Measurements from ENCODE around the gene SCAF4. TPM values are rescaled to one million over a fixed set of nuclear protein-coding genes. Genes with fewer than 3 reads are reported as not detected.

Gene SCAF4
- total RNA-seq, 1 experiment from 2014 or later, result 52.8 TPM

DNA sequence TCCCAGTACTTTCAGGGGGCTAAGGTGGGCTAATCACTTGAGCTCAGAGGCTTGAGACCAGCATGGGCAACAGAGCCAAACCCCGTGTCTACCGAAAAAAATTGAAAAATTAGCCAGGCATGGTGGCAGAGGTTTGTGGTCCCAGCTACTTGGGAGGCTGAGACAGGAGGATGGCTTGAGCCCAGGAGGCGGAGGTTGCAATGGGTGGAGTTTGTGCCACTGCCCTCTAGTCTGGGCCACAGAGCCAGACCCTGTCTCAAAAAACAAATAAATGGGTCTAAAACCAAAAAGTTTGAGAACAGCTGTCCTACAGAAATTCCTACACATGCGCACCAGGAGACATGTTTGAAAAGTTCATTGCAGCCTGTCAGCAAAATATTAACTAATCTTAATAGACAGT is 5.5 kb downstream of the SCAF4 start:
- H3K4me1 ChIP-seq (ENCODE audit: low read length), result peaks cover 41% of the 10 kb centered on the region

GRCh38 chr21:31725202-31725839 is 6.6 kb downstream of the SCAF4 start:
- H4K20me1 ChIP-seq (ENCODE audit: insufficient read depth, low read depth, low read length), result peaks cover 79% of the 10 kb centered on the region
- peaks cover 50% of the 10 kb centered on the region for H3K4me1 ChIP-seq (ENCODE audit: low read length)
- H3K9me2 ChIP-seq (replicated peaks; ENCODE audit: insufficient read depth, low read length), result no peaks in the 10 kb centered on the region

More for the DNA sequence above, 5.5 kb downstream of the SCAF4 start:
- H3K9me3 ChIP-seq (ENCODE audit: low read length), result no peaks in the 10 kb centered on the region
- DNase-seq, result no peak
- H4K20me1 ChIP-seq (ENCODE audit: insufficient read depth, low read depth, low read length), result peaks cover 76% of the 10 kb centered on the region
- no peak overlapping the region for H3K9ac ChIP-seq (ENCODE audit: low read length)
- no peak overlapping the region for H3K27ac ChIP-seq (ENCODE audit: low read length)
- no peaks in the 10 kb centered on the region for H3K27me3 ChIP-seq (ENCODE audit: low read length)
- H3K36me3 ChIP-seq (ENCODE audit: insufficient read depth, low read length), result peaks cover 24% of the 10 kb centered on the region; the same call in 1 of the 2 replicates
- no peak overlapping the region for H3K4me2 ChIP-seq (ENCODE audit: low read depth, low read length, poor library complexity, severe bottlenecking)
- no peak overlapping the region for H3K4me3 ChIP-seq (ENCODE audit: low read length)
- H3K9me2 ChIP-seq (replicated peaks; ENCODE audit: insufficient read depth, low read length), result no peaks in the 10 kb centered on the region
- H3K79me2 ChIP-seq (ENCODE audit: low read length), result peaks cover 97% of the 10 kb centered on the region
- H2AFZ ChIP-seq (ENCODE audit: low read length), result no peak overlapping the region

DNA sequence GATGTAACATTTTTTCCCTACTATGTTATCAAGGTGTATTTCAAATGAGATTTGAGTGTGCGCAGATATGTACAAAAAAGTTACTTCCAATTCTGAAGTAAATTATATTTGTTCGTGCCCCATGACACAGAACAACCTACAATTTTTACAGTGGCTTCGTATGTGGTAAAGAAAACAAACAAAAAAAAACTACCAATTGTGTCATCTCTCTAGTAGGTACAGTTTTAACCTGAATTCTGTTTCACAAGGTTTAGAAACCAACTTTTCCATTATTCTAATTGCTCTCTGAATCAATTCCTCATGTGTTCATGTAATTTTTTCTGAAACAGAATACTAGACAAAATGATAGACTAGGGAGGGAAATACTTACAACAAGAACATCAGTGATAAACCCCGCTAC is 7.4 kb downstream of the SCAF4 start:
- peaks cover 97% of the 10 kb centered on the region for H3K79me2 ChIP-seq (ENCODE audit: low read length)
- peaks cover 24% of the 10 kb centered on the region; the same call in 1 of the 2 replicates for H3K36me3 ChIP-seq (ENCODE audit: insufficient read depth, low read length)
- H4K20me1 ChIP-seq (ENCODE audit: insufficient read depth, low read depth, low read length), result peaks cover 82% of the 10 kb centered on the region
- H3K27ac ChIP-seq (ENCODE audit: low read length), result no peak overlapping the region
- no peak for DNase-seq
- no peak overlapping the region for H3K4me3 ChIP-seq (ENCODE audit: low read length)
- H3K9me2 ChIP-seq (replicated peaks; ENCODE audit: insufficient read depth, low read length), result no peaks in the 10 kb centered on the region
- no peaks in the 10 kb centered on the region for H3K9me3 ChIP-seq (ENCODE audit: low read length)
- peaks cover 50% of the 10 kb centered on the region for H3K4me1 ChIP-seq (ENCODE audit: low read length)
- H3K4me2 ChIP-seq (ENCODE audit: low read depth, low read length, poor library complexity, severe bottlenecking), result no peak overlapping the region
- H3K9ac ChIP-seq (ENCODE audit: low read length), result no peak overlapping the region
- no peaks in the 10 kb centered on the region for H3K27me3 ChIP-seq (ENCODE audit: low read length)
- no peak overlapping the region for H2AFZ ChIP-seq (ENCODE audit: low read length)

More at GRCh38 chr21:31725202-31725839, 6.6 kb downstream of the SCAF4 start:
- Histone ChIP-seq H3K27ac (ENCODE audit: low read length) (no peak overlapping the region), H3K36me3 (ENCODE audit: insufficient read depth, low read length) (peaks cover 24% of the 10 kb centered on the region; the same call in 1 of the 2 replicates), H2AFZ (ENCODE audit: low read length) (no peak overlapping the region), H3K4me3 (ENCODE audit: low read length) (no peak overlapping the region), H3K9ac (ENCODE audit: low read length) (no peak overlapping the region), H3K79me2 (ENCODE audit: low read length) (peaks cover 97% of the 10 kb centered on the region), H3K4me2 (ENCODE audit: low read depth, low read length, poor library complexity, severe bottlenecking) (no peak overlapping the region), H3K9me3 (ENCODE audit: low read length) (no peaks in the 10 kb centered on the region), H3K27me3 (ENCODE audit: low read length) (no peaks in the 10 kb centered on the region)
- no peak for DNase-seq

DNA sequence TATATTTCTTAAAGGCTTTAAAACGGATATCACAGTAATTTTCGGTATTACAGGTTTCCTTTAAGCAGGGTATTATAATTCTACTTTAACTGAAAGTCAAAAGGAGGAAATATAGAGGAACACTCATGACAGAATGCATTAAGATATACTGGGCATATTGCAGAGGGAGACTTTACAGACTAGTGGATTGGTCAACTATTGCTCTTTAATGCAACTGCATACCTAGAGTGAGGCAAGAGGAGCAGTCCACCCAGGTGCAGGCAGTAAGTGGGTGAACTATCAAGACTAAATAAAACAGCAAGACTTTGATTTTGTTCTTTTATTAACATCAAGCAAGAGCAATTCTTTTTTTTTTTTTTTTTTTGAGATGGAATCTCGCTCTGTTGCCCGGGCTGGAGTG is 10.5 kb downstream of the SCAF4 start:
- Histone ChIP-seq H3K4me1 (ENCODE audit: low read length) (peaks cover 66% of the 10 kb centered on the region), H3K4me2 (ENCODE audit: low read depth, low read length, poor library complexity, severe bottlenecking) (no peak overlapping the region), H3K4me3 (ENCODE audit: low read length) (no peak overlapping the region), H2AFZ (ENCODE audit: low read length) (no peak overlapping the region), H3K9me2 (replicated peaks; ENCODE audit: insufficient read depth, low read length) (no peaks in the 10 kb centered on the region), H3K9ac (ENCODE audit: low read length) (no peak overlapping the region), H3K27me3 (ENCODE audit: low read length) (no peaks in the 10 kb centered on the region), H3K79me2 (ENCODE audit: low read length) (peaks cover 93% of the 10 kb centered on the region), H3K27ac (ENCODE audit: low read length) (peak overlapping the region; percentile 27; the same call in 1 of the 2 replicates), H3K36me3 (ENCODE audit: insufficient read depth, low read length) (peaks cover 3% of the 10 kb centered on the region; the same call in 1 of the 2 replicates), H4K20me1 (ENCODE audit: insufficient read depth, low read depth, low read length) (peaks cover 81% of the 10 kb centered on the region), H3K9me3 (ENCODE audit: low read length) (no peaks in the 10 kb centered on the region)
- no peak for DNase-seq

- no peak overlapping the region for H3K9ac ChIP-seq (ENCODE audit: low read length)
- no peak overlapping the region for H3K27ac ChIP-seq (ENCODE audit: low read length)
- H4K20me1 ChIP-seq (ENCODE audit: insufficient read depth, low read depth, low read length), result peaks cover 82% of the 10 kb centered on the region
- H3K4me2 ChIP-seq (ENCODE audit: low read depth, low read length, poor library complexity, severe bottlenecking), result no peak overlapping the region
- no peaks in the 10 kb centered on the region for H3K9me3 ChIP-seq (ENCODE audit: low read length)
- peaks cover 96% of the 10 kb centered on the region for H3K79me2 ChIP-seq (ENCODE audit: low read length)
- no peak for DNase-seq
- no peak overlapping the region for H2AFZ ChIP-seq (ENCODE audit: low read length)
- H3K4me3 ChIP-seq (ENCODE audit: low read length), result no peak overlapping the region
- no peaks in the 10 kb centered on the region for H3K9me2 ChIP-seq (replicated peaks; ENCODE audit: insufficient read depth, low read length)
- peaks cover 3% of the 10 kb centered on the region; the same call in 1 of the 2 replicates for H3K36me3 ChIP-seq (ENCODE audit: insufficient read depth, low read length)
- peaks cover 72% of the 10 kb centered on the region for H3K4me1 ChIP-seq (ENCODE audit: low read length)
- no peaks in the 10 kb centered on the region for H3K27me3 ChIP-seq (ENCODE audit: low read length)
Observed at GRCh38 chr21:31720739-31721138, 11.2 kb downstream of the SCAF4 start.

- H3K4me3 ChIP-seq (ENCODE audit: low read length), result no peak overlapping the region
- H4K20me1 ChIP-seq (ENCODE audit: insufficient read depth, low read depth, low read length), result peaks cover 83% of the 10 kb centered on the region
- peaks cover 96% of the 10 kb centered on the region for H3K79me2 ChIP-seq (ENCODE audit: low read length)
- no peak overlapping the region for H3K9ac ChIP-seq (ENCODE audit: low read length)
- H3K27me3 ChIP-seq (ENCODE audit: low read length), result no peaks in the 10 kb centered on the region
- H3K4me1 ChIP-seq (ENCODE audit: low read length), result peaks cover 74% of the 10 kb centered on the region
- no peak overlapping the region for H2AFZ ChIP-seq (ENCODE audit: low read length)
- no peaks in the 10 kb centered on the region for H3K9me2 ChIP-seq (replicated peaks; ENCODE audit: insufficient read depth, low read length)
- no peaks in the 10 kb centered on the region for H3K9me3 ChIP-seq (ENCODE audit: low read length)
- H3K27ac ChIP-seq (ENCODE audit: low read length), result no peak overlapping the region
- H3K4me2 ChIP-seq (ENCODE audit: low read depth, low read length, poor library complexity, severe bottlenecking), result no peak overlapping the region
- DNase-seq, result no peak
- peaks cover under 1% of the 10 kb centered on the region; the same call in 1 of the 2 replicates for H3K36me3 ChIP-seq (ENCODE audit: insufficient read depth, low read length)
Observed at GRCh38 chr21:31720330-31720729, 11.6 kb downstream of the SCAF4 start.

DNA sequence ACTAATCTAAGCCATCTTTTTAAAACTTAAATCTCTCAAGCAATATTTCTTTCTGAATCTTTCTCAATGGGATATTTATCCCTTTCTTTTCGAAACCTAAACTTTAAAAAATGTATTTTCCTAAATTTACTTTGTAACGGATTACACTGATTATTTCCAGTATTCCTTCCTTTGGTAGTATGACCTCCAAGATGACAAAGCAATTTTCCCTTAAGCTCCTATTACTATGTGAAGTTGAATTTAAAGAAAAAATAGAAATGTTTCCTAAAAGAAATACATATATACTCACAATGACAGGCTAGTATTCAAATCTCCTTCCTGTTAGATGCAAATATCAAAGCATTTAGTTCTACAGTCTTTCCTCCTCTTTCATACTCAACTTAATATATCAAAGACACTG is 15.8 kb downstream of the SCAF4 start:
- no peak for DNase-seq
- peaks cover 77% of the 10 kb centered on the region for H3K4me1 ChIP-seq (ENCODE audit: low read length)

DNA sequence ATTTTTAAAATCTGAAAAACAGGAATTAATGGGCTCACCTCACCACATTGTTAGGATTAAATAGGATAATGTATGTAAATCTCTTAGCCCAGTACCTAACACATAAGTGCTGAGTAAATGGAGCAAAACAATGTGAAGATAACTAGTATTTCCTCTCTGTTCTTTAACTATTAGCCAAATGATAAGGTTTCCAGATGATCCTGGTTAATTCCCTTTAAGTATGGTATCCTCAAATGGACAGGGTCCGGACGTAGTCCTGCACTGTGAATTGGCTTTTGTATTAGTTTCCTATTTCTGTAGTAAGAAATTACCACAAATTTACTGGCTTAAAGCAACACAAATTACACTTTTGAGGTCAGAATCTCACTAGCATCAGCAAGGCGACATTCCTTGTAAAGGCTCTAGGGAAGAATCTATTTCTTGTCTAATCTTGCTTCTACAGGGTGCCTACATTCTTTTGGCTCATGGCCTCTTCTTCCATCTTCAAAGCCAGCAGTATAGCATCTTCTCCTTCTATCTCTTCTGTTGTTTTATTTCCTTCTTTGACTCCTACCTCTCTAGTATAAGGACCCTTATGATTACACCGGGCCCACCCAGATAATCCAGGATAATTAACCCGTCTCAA is 17.1 kb downstream of the SCAF4 start:
- H3K4me2 ChIP-seq (ENCODE audit: low read depth, low read length, poor library complexity, severe bottlenecking), result peak overlapping the region; percentile 9
- no peak for DNase-seq
- no peaks in the 10 kb centered on the region for H3K9me2 ChIP-seq (replicated peaks; ENCODE audit: insufficient read depth, low read length)
- H3K4me3 ChIP-seq (ENCODE audit: low read length), result no peak overlapping the region
- no peak overlapping the region for H3K9ac ChIP-seq (ENCODE audit: low read length)
- H2AFZ ChIP-seq (ENCODE audit: low read length), result no peak overlapping the region
- no peaks in the 10 kb centered on the region for H3K36me3 ChIP-seq (ENCODE audit: insufficient read depth, low read length)
- peak overlapping the region; percentile 32 for H3K27ac ChIP-seq (ENCODE audit: low read length)
- H3K27me3 ChIP-seq (ENCODE audit: low read length), result no peaks in the 10 kb centered on the region
- H3K9me3 ChIP-seq (ENCODE audit: low read length), result no peaks in the 10 kb centered on the region
- peaks cover 79% of the 10 kb centered on the region for H4K20me1 ChIP-seq (ENCODE audit: insufficient read depth, low read depth, low read length)
- H3K79me2 ChIP-seq (ENCODE audit: low read length), result peaks cover 96% of the 10 kb centered on the region
- peaks cover 73% of the 10 kb centered on the region for H3K4me1 ChIP-seq (ENCODE audit: low read length)

More for the DNA sequence above, 15.8 kb downstream of the SCAF4 start:
- H3K79me2 ChIP-seq (ENCODE audit: low read length), result peaks cover 96% of the 10 kb centered on the region
- no peak overlapping the region for H3K9ac ChIP-seq (ENCODE audit: low read length)
- H4K20me1 ChIP-seq (ENCODE audit: insufficient read depth, low read depth, low read length), result peaks cover 82% of the 10 kb centered on the region
- peak overlapping the region; percentile 16 for H3K4me2 ChIP-seq (ENCODE audit: low read depth, low read length, poor library complexity, severe bottlenecking)
- H3K9me2 ChIP-seq (replicated peaks; ENCODE audit: insufficient read depth, low read length), result no peaks in the 10 kb centered on the region
- H3K4me3 ChIP-seq (ENCODE audit: low read length), result no peak overlapping the region
- H3K36me3 ChIP-seq (ENCODE audit: insufficient read depth, low read length), result no peaks in the 10 kb centered on the region
- no peaks in the 10 kb centered on the region for H3K9me3 ChIP-seq (ENCODE audit: low read length)
- H3K27me3 ChIP-seq (ENCODE audit: low read length), result no peaks in the 10 kb centered on the region
- H3K27ac ChIP-seq (ENCODE audit: low read length), result peak overlapping the region; percentile 32
- no peak overlapping the region for H2AFZ ChIP-seq (ENCODE audit: low read length)

Measured in Karpas-422 (cell line).